ENCODE measurements around the gene TMEM30A. TPM values are rescaled to one million over a fixed set of nuclear protein-coding genes. Genes with fewer than 3 reads are reported as not detected.

The TMEM30A gene
- total and polyA plus RNA-seq, 3 donors from 2014 or later: 52.7 to 57.4 (median 53.8) TPM

- Histone ChIP-seq H3K27me3 (no peaks in the 10 kb centered on the region), H3K4me3 (no peak overlapping the region), H3K4me1 (peaks cover 15% of the 10 kb centered on the region), H3K36me3 (ENCODE audit: low read depth, missing control alignments) (no peaks in the 10 kb centered on the region), H3K9me3 (no peaks in the 10 kb centered on the region), H3K27ac (no peak overlapping the region)
- WGBS, 2 donors: 65 to 73% methylated on average over 2 of the region's 2 CpGs
- TF ChIP-seq POLR2A (IDR thresholded peaks at IDR 0.05) (no peak), CTCF (IDR thresholded peaks at IDR 0.05) (peak; percentile 51 to 66 (median 57))
- intact Hi-C loops (cut with DNase I; ENCODE audit: low total_unique reads): loop anchor here (10.0 kb wide), 1 partner anchor 258 kb away; no protein-coding TSS in a partner anchor
- DNase-seq: no peak
Measured at GRCh38 chr6:75266716-75267291, 17.8 kb downstream of the TMEM30A start.

- H3K36me3 ChIP-seq (ENCODE audit: low read depth, missing control alignments): no peaks in the 10 kb centered on the region
- no peak for DNase-seq
- intact Hi-C loops (cut with DNase I; ENCODE audit: low total_unique reads): loop anchor here (10.0 kb wide), 1 partner anchor 261 kb away; no protein-coding TSS in a partner anchor
- H3K4me3 ChIP-seq: no peak overlapping the region
- H3K27ac ChIP-seq: no peak overlapping the region
- H3K4me1 ChIP-seq: peaks cover 7% of the 10 kb centered on the region
- no peaks in the 10 kb centered on the region for H3K9me3 ChIP-seq
- H3K27me3 ChIP-seq: no peaks in the 10 kb centered on the region
- TF ChIP-seq POLR2A (IDR thresholded peaks at IDR 0.05) (no peak), CTCF (IDR thresholded peaks at IDR 0.05) (no peak)
Measured at GRCh38 chr6:75263401-75263750, 21.2 kb downstream of the TMEM30A start.

GRCh38 chr6:75262716-75263400 lies 21.7 kb downstream of the TMEM30A start:
- Histone ChIP-seq H3K27ac (no peak overlapping the region), H3K9me3 (no peaks in the 10 kb centered on the region), H3K4me3 (no peak overlapping the region), H3K4me1 (peaks cover 7% of the 10 kb centered on the region), H3K36me3 (ENCODE audit: low read depth, missing control alignments) (no peaks in the 10 kb centered on the region), H3K27me3 (no peaks in the 10 kb centered on the region)
- no peak for DNase-seq
- TF ChIP-seq CTCF (IDR thresholded peaks at IDR 0.05) (no peak), POLR2A (IDR thresholded peaks at IDR 0.05) (no peak)
- 87% methylated on average over 4 of the region's 4 CpGs for whole genome bisulfite sequencing, 2 donors
- intact Hi-C loops (cut with DNase I; ENCODE audit: low total_unique reads): loop anchor here (10.0 kb wide), 1 partner anchor 262 kb away; no protein-coding TSS in a partner anchor

- Histone ChIP-seq H3K27ac (no peak overlapping the region), H3K9me3 (no peaks in the 10 kb centered on the region), H3K4me1 (no peaks in the 10 kb centered on the region), H3K27me3 (no peaks in the 10 kb centered on the region), H3K4me3 (no peak overlapping the region), H3K36me3 (ENCODE audit: low read depth, missing control alignments) (no peaks in the 10 kb centered on the region)
- DNase-seq: no peak
- intact Hi-C loops (cut with DNase I; ENCODE audit: low total_unique reads): loop anchor here (10.0 kb wide), 1 partner anchor 264 kb away; no protein-coding TSS in a partner anchor
- TF ChIP-seq CTCF (IDR thresholded peaks at IDR 0.05) (no peak), POLR2A (IDR thresholded peaks at IDR 0.05) (no peak)
- WGBS, 2 donors: 100% methylated on average over 1 of the region's 1 CpG
Measured at GRCh38 chr6:75261299-75261698, 23.3 kb downstream of the TMEM30A start.

All from testis (tissue), 3 donors.